Measurements from ENCODE around the gene GTF3C4.
"Not testable (repeated sequence)": the region's sequence is repeated elsewhere in the genome, so short reads cannot be mapped to it uniquely, and the experiment has no call there.

GTF3C4 gene

DNA sequence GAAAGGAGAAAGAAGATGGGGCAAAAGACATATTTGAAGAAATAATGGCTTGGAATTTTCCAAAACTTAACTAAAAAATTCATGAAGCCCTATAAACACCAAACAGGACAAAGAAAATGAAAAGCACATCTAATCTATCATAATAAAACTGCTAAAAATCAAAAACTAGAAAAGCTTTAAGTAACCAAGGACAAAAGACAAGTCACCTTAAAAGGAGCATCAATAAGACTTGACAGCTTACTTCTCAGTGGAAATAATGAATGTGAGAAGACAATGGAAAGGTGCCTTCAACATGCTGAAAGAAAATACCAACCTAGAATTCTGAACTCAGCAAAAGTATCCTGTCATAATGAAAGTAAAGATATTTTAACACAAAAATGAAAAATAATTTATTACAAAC is 27.0 kb downstream of the GTF3C4 start:
- no peak for DNase-seq (ENCODE audit: low read depth in 1 of 2, low spot score in 1 of 2)

- DNase-seq (ENCODE audit: low read depth in 1 of 2, low spot score in 1 of 2), result no peak
Observed at GRCh38 chr9:132698989-132699388, 28.7 kb downstream of the GTF3C4 start.

- DNase-seq (ENCODE audit: low read depth in 1 of 2, low spot score in 1 of 2), result no peak
Observed at GRCh38 chr9:132699956-132700355, 29.7 kb downstream of the GTF3C4 start.

DNA sequence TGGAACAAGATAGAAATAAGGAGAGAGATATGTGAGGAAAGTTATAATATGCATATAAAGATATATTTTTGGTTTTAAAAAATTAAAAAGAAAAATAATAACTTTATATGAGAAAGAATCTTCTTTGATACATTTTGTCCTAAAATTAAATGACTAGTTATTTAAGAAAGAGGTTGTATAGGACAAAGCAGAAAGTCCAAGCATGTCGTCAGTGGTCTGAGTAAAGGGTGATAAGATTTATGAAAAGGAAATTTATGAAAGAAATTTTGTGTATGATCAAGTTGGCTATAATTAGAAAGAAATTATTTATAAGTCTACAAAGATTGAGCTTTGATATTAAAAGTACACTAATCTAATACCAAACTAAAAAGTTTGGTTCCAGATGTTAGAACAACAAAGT is 32.0 kb downstream of the GTF3C4 start:
- DNase-seq (ENCODE audit: low read depth in 1 of 2, low spot score in 1 of 2), result no peak

- DNase-seq (ENCODE audit: low read depth in 1 of 2, low spot score in 1 of 2), result no peak
Observed at GRCh38 chr9:132703336-132703735, 33.1 kb downstream of the GTF3C4 start.

DNA sequence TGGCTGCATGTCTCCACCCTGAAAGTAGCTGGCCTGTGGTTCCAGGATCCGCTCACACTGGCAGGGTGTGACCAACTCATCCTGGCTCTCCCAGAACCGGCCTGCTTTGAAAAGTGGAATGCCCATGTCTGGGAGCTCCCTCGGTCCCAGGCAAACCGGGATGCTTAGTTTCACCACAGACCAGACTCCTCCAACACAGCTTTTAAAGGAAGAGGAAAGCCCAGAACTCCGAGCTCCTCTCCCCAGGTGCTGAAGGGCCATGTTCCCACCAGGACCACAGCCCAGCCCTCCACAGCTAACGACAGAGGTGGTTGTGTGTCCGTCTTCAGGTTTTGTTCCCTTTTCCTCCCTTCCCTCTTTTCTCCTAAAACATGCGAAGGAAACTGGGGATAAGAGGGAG is 38.0 kb downstream of the GTF3C4 start:
- DNase-seq (ENCODE audit: low read depth in 1 of 2, low spot score in 1 of 2), result no peak

- no peak for DNase-seq (ENCODE audit: low read depth in 1 of 2, low spot score in 1 of 2)
Observed at GRCh38 chr9:132708769-132709430, 38.6 kb downstream of the GTF3C4 start.

GRCh38 chr9:132710333-132710732 is 40.1 kb downstream of the GTF3C4 start:
- DNase-seq (ENCODE audit: low read depth in 1 of 2, low spot score in 1 of 2), result no peak

- DNase-seq (ENCODE audit: low read depth in 1 of 2, low spot score in 1 of 2), result not testable (repeated sequence)
Observed at GRCh38 chr9:132711152-132711551, 40.9 kb downstream of the GTF3C4 start.

DNA sequence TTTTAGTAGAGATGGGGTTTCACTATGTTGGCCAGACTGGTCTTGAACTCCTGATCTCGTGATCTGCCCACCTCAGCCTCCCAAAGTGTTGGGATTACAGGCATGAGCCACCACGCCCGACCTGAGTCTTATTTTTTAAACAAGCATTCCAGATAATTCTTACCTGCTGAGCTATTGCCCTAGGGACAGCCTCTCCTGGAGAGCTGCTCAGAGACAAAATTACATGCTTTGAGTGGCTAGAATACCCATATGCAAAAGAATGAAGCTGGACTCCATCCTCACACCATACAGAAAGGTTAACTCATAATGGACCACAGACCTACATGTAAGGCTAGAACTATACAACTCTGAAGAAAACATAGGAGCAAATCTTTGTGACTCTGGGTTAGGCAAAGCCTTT is 41.6 kb downstream of the GTF3C4 start:
- no peak for DNase-seq (ENCODE audit: low read depth in 1 of 2, low spot score in 1 of 2)

- DNase-seq (ENCODE audit: low read depth in 1 of 2, low spot score in 1 of 2), result no peak
Observed at GRCh38 chr9:132712753-132713152, 42.5 kb downstream of the GTF3C4 start.

GRCh38 chr9:132716007-132716406 is 45.7 kb downstream of the GTF3C4 start:
- no peak for DNase-seq (ENCODE audit: low read depth in 1 of 2, low spot score in 1 of 2)

DNA sequence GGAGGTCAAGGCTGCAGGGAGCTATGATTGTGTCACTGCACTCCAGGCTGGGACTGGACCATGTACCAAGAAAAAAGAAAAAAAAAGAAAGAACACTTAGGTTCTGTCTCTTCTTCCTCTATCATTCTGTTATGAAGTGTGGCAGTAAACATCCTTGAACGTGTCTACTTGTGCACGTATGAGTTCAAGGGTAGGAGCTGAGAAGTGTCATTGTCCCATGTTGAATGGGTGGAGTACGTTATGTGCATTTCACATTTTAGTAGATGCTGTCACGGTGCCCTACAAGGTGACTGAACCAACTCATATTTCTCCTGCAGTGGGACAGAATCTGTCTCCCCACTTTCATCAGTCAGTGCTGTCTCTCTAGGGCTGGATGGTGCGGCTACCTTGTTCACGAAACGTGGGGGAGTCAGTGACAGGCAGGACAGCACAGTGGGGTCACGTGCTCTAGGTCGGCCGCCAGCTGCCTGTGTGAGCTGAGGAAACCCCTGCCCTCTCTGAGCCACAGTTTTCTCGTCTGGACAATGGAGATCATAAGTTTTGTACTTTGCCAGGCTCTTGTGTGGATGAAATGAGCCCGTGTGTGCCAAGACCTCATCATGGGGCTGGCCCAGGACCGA is 47.2 kb downstream of the GTF3C4 start:
- no peak for DNase-seq (ENCODE audit: low read depth in 1 of 2, low spot score in 1 of 2)

DNA sequence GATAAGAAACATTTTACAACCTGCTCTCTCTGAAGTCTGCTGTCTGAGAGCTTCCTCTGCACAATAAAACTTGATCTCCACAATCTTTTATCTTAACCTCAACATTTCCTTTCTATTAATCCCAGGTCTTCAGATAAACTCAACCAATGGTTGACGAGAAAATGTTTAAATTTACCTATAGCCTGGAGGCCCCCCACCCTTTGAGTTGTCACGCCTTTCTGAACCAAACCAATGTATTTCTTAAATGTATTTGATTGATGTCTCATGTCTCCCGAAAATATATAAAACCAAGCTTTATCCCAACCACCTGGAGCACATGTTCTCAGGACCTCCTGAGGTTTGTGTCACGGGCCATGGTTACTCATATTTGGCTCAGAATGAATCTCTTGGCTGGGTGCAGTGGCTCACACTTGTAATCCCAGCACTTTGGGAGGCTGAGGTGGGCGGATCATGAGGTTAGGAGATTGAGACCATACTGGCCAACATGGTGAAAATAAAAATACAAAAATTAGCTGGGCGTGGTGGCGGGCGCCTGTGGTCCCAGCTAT is 48.2 kb downstream of the GTF3C4 start:
- DNase-seq (ENCODE audit: low read depth in 1 of 2, low spot score in 1 of 2), result not testable (repeated sequence)

DNA sequence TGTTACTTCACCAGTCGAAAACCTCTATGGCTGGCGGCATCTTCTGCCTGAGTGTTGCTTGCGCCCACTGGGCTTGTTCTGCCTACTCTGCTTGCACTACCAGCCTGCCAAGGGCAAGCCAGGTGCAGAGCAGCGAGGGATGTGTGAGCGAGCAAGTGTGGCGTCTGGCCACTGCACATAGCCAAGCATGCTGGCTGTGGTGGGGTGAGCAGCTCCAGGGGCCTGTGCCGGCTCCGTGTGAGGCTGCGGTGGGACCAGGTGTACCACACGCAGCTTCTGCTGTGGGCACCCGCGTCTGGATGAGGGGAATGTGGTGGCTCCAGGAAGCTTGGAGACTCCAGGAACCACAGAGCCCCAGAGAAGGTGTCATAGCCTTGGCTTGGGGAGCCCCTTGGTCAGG is 51.4 kb downstream of the GTF3C4 start:
- DNase-seq (ENCODE audit: low read depth in 1 of 2, low spot score in 1 of 2), result no peak

DNA sequence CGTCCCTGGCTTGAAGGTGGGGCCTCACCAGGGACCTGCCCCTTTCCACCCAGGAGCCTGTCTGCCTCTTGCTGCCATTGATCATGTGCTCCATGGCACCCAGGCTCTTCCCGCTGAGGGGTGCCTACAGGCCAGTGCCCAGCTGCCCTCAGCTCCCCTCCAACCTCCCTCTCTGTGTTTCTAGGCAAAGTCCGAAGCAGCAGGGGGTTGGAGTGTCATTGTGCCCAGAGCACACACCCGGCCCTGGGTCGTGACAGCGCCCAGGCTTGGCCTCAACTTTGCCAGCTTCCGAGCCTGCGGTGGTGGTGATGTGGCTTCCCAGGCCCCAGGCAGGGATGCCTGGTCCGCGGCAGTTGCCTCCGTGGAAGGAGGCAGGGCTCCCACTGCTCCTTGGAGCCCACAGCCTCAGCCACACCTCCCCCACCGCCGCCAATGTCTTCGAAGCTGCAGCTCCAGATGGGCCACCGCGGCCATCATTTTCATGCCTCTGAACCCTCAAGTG is 52.4 kb downstream of the GTF3C4 start:
- DNase-seq (ENCODE audit: low read depth in 1 of 2, low spot score in 1 of 2), result no peak

DNA sequence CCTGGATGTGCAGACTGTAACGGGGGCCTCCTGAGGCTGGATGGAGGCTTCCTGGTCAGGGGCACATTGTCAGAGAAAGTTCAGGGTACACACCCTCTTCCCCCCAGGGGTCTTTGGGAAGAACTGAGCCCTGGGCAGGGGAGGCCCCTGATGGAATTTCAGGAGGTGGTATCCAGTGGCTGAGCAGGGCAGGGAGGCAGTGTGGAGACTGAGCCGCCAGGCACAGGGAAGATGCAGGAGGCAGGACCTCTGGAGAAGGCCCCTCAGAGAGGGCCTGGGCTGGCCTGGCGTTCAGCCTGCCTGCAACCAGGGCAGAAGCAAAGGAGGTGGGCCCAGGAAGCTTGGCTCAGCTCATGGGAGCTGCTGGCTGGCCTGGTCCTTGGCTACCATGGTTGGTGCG is 53.5 kb downstream of the GTF3C4 start:
- DNase-seq (ENCODE audit: low read depth in 1 of 2, low spot score in 1 of 2), result no peak

DNA sequence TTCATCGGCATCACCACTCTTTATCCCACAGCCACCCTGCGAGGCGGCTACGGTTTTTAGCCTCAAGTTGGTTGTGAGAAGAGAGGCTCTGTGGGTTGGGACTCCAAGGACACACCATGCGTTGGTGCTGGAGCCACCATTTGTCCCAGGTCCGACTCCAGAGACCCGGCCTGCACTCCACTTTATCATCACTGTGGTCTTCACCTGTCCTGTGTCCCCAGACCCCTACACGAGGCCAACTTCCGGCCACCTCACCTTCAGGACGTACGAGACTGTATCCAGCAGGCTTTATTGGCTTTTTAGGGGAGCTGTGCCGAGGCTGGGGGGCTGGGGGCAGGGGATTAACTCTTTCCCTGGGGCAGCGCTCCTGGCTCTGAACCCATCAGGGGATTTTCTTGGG is 55.0 kb downstream of the GTF3C4 start:
- no peak for DNase-seq (ENCODE audit: low read depth in 1 of 2, low spot score in 1 of 2)

- DNase-seq (ENCODE audit: low read depth in 1 of 2, low spot score in 1 of 2), result no peak
Observed at GRCh38 chr9:132726576-132727130, 56.4 kb downstream of the GTF3C4 start.

DNA sequence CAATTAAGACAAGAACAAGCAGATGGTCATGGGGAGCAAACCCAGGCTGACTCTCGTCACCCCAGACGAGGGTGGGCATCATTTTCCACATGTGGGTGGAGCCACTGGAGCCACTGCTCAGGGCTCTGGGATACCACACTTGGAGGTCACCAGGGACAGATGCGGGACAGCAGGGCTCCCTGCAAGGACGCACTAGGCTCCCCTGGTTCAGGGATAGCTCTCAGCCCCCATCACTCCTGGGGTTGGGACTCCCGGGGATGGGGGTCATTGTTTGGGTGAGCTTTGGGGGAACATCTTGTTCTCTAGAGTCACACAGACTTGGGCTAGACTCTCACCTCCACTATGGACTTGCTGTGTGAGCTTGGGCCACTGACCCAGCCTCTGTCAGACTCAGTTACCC is 57.8 kb downstream of the GTF3C4 start:
- DNase-seq (ENCODE audit: low read depth in 1 of 2, low spot score in 1 of 2), result no peak

- no peak for DNase-seq (ENCODE audit: low read depth in 1 of 2, low spot score in 1 of 2)
Observed at GRCh38 chr9:132728497-132728896, 58.2 kb downstream of the GTF3C4 start.

GRCh38 chr9:132729235-132729890 is 59.1 kb downstream of the GTF3C4 start:
- DNase-seq (ENCODE audit: low read depth in 1 of 2, low spot score in 1 of 2), result no peak
